ENCODE data around the gene TXNRD2. TPM values are rescaled to one million over a fixed set of nuclear protein-coding genes. Genes with fewer than 3 reads are reported as not detected.

Gene TXNRD2
- total RNA-seq, 1 donor from 2014 or later: 25.7 TPM

DNA sequence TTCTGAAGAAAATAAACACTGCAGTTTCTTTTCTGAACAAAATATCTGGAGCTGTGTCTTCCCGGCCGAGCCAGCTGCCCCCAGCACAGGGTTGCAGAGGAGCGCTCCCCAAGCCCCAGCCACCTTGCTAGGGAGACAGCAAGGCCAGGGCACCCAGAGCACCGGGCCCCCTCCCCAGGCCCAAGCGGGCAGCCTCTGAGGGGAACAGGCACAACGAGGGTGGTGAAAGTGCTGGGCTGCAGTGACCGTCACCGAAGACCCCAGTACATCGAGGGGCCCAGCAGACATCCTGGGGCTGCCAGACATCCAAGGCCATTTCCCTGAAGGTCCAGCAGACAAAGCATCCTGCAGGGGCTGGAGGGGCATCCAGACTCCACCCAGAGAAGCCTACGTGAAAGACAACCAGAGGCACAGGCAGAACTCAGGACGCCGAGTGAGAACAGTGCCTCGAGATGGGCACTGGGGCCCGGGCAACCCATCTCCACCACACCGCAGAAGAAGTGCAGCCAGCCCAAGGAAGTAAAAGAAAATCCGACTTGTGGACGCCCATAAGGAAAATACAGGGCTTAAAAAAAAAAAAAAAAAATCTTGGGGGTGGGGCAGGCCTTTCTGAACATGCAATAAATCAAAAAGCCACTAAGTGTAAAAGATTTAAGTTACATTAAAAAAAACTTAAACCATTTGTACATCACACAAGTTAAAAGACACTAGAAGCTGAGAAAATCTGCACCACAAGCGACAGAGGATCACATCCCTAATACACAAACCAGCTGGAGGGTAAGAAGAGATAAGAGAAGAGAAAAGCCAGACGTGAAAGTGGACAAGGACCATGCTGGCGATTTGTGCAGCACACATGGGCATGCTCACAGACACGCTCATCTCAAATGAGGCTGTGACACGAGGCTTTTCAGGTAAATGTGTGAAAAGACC lies 36.0 kb downstream of the TXNRD2 start:
- Mint-ChIP-seq H3K9me3 (ENCODE audit: unreplicated experiment) (no peaks in the 10 kb centered on the region), H3K4me1 (ENCODE audit: low read depth, unreplicated experiment) (peaks cover 6% of the 10 kb centered on the region), H3K27me3 (ENCODE audit: low read depth, unreplicated experiment) (no peaks in the 10 kb centered on the region), H3K36me3 (ENCODE audit: low read depth, unreplicated experiment) (peaks cover 2% of the 10 kb centered on the region), H3K27ac (ENCODE audit: unreplicated experiment) (no peak overlapping the region), H3K4me3 (ENCODE audit: unreplicated experiment) (no peak overlapping the region)
- no peaks in the 10 kb centered on the region for H3K79me2 ChIP-seq (ENCODE audit: insufficient read depth, low read length)
- no peak for DNase-seq (ENCODE audit: low read depth)
- no peak overlapping the region for H3K27ac ChIP-seq (ENCODE audit: low read depth, low read length)
- H4K20me1 ChIP-seq (ENCODE audit: insufficient read depth, low read length): peaks cover 6% of the 10 kb centered on the region
- no peak for FAIRE-seq
- TF ChIP-seq EZH2 (IDR thresholded peaks at IDR 0.05; ENCODE audit: insufficient read depth, low read length): no peak
- H3K27me3 ChIP-seq (ENCODE audit: insufficient read depth, low read length): no peaks in the 10 kb centered on the region
- peaks cover 3% of the 10 kb centered on the region for H3K4me1 ChIP-seq (ENCODE audit: insufficient read depth, low read length)
- H2AFZ ChIP-seq (ENCODE audit: low read depth, low read length): no peak overlapping the region
- no peak overlapping the region for H3K4me3 ChIP-seq (ENCODE audit: insufficient read depth, low read depth, low read length)
- H3K9me3 ChIP-seq (ENCODE audit: insufficient read depth, low read depth, low read length): no peaks in the 10 kb centered on the region
- no peak overlapping the region for H3K4me2 ChIP-seq (ENCODE audit: low read length)
- no peak overlapping the region for H3K9ac ChIP-seq (ENCODE audit: low read length)
- peaks cover 2% of the 10 kb centered on the region for H3K36me3 ChIP-seq (ENCODE audit: insufficient read depth, low read length)

DNA sequence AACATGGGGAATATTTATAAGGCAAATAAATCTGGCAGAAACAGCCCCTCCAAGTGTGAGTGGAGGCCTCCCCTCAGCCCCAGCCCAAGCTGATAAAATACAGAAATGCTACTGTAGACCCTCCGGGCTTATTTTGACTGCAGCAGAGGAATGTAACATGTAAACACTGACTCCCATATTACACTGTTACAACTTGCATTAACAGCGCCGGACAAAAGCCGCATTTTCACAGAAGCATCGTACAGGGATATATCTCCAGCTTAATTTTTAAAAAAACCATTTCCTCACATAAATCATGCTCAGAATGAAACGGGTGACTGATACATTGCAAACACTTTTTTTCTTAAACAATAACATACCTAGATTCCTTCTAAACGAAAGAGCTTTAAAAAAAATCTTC lies 36.7 kb downstream of the TXNRD2 start:
- no peak overlapping the region for H3K27ac Mint-ChIP-seq (ENCODE audit: unreplicated experiment)
- peaks cover 6% of the 10 kb centered on the region for H4K20me1 ChIP-seq (ENCODE audit: insufficient read depth, low read length)
- H3K9me3 Mint-ChIP-seq (ENCODE audit: unreplicated experiment): no peaks in the 10 kb centered on the region
- no peak overlapping the region for H3K4me3 Mint-ChIP-seq (ENCODE audit: unreplicated experiment)
- H3K9ac ChIP-seq (ENCODE audit: low read length): no peak overlapping the region
- no peaks in the 10 kb centered on the region for H3K27me3 Mint-ChIP-seq (ENCODE audit: low read depth, unreplicated experiment)
- H3K9me3 ChIP-seq (ENCODE audit: insufficient read depth, low read depth, low read length): no peaks in the 10 kb centered on the region
- H3K4me2 ChIP-seq (ENCODE audit: low read length): no peak overlapping the region
- H3K4me1 Mint-ChIP-seq (ENCODE audit: low read depth, unreplicated experiment): peaks cover 6% of the 10 kb centered on the region
- no peaks in the 10 kb centered on the region for H3K79me2 ChIP-seq (ENCODE audit: insufficient read depth, low read length)
- H3K36me3 ChIP-seq (ENCODE audit: insufficient read depth, low read length): peaks cover 2% of the 10 kb centered on the region
- H3K4me3 ChIP-seq (ENCODE audit: insufficient read depth, low read depth, low read length): no peak overlapping the region
- DNase-seq (ENCODE audit: low read depth): no peak
- FAIRE-seq: no peak
- H2AFZ ChIP-seq (ENCODE audit: low read depth, low read length): no peak overlapping the region
- H3K27me3 ChIP-seq (ENCODE audit: insufficient read depth, low read length): no peaks in the 10 kb centered on the region
- peaks cover 3% of the 10 kb centered on the region for H3K4me1 ChIP-seq (ENCODE audit: insufficient read depth, low read length)
- TF ChIP-seq CTCF (IDR thresholded peaks at IDR 0.05; ENCODE audit: insufficient read depth, low read depth, low read length): no peak
- no peak for TF ChIP-seq EZH2 (IDR thresholded peaks at IDR 0.05; ENCODE audit: insufficient read depth, low read length)
- H3K27ac ChIP-seq (ENCODE audit: low read depth, low read length): no peak overlapping the region
- H3K36me3 Mint-ChIP-seq (ENCODE audit: low read depth, unreplicated experiment): peaks cover 2% of the 10 kb centered on the region

GRCh38 chr22:19904174-19904856 lies 37.3 kb downstream of the TXNRD2 start:
- H3K4me1 ChIP-seq (ENCODE audit: insufficient read depth, low read length): peaks cover 3% of the 10 kb centered on the region
- no peak overlapping the region for H2AFZ ChIP-seq (ENCODE audit: low read depth, low read length)
- peaks cover under 1% of the 10 kb centered on the region for H4K20me1 ChIP-seq (ENCODE audit: insufficient read depth, low read length)
- no peak overlapping the region for H3K27ac Mint-ChIP-seq (ENCODE audit: unreplicated experiment)
- no peaks in the 10 kb centered on the region for H3K9me3 Mint-ChIP-seq (ENCODE audit: unreplicated experiment)
- H3K9ac ChIP-seq (ENCODE audit: low read length): no peak overlapping the region
- H3K4me1 Mint-ChIP-seq (ENCODE audit: low read depth, unreplicated experiment): peaks cover 6% of the 10 kb centered on the region
- no peak for DNase-seq (ENCODE audit: low read depth)
- H3K9me3 ChIP-seq (ENCODE audit: insufficient read depth, low read depth, low read length): no peaks in the 10 kb centered on the region
- no peak overlapping the region for H3K4me2 ChIP-seq (ENCODE audit: low read length)
- TF ChIP-seq EZH2 (IDR thresholded peaks at IDR 0.05; ENCODE audit: insufficient read depth, low read length): no peak
- TF ChIP-seq CTCF (IDR thresholded peaks at IDR 0.05; ENCODE audit: insufficient read depth, low read depth, low read length): no peak
- H3K27me3 ChIP-seq (ENCODE audit: insufficient read depth, low read length): no peaks in the 10 kb centered on the region
- no peaks in the 10 kb centered on the region for H3K27me3 Mint-ChIP-seq (ENCODE audit: low read depth, unreplicated experiment)
- FAIRE-seq: no peak
- no peak overlapping the region for H3K4me3 ChIP-seq (ENCODE audit: insufficient read depth, low read depth, low read length)
- H3K36me3 Mint-ChIP-seq (ENCODE audit: low read depth, unreplicated experiment): peaks cover 2% of the 10 kb centered on the region
- H3K79me2 ChIP-seq (ENCODE audit: insufficient read depth, low read length): no peaks in the 10 kb centered on the region
- H3K4me3 Mint-ChIP-seq (ENCODE audit: unreplicated experiment): no peak overlapping the region
- H3K27ac ChIP-seq (ENCODE audit: low read depth, low read length): no peak overlapping the region
- peaks cover 2% of the 10 kb centered on the region for H3K36me3 ChIP-seq (ENCODE audit: insufficient read depth, low read length)
